ENCODE data around the gene BOC. TPM values are rescaled to one million over a fixed set of nuclear protein-coding genes. Genes with fewer than 3 reads are reported as not detected.

Gene BOC
- total and polyA plus RNA-seq, 2 of the 13 experiments (the other 11 are each of a cell fraction or from before 2014, with no cell fraction given) = 0.04 TPM; not detected in 1

- no peak overlapping the region for H3K9ac ChIP-seq (ENCODE audit: insufficient read depth, low read depth, low read length)
- intact Hi-C loops (cut with micrococcal nuclease; ENCODE audit: unreplicated experiment) = no loop called here
- POLR2A ChIA-PET = no interaction called here
- in situ Hi-C loops (cut with HindIII; ENCODE audit: extremely low pct_ligation_motif_present, low pct_unique_long_range_greater_than_20kb) = no loop called here
- no peak overlapping the region for H3K4me2 ChIP-seq (ENCODE audit: low read depth, low read length)
- ATAC-seq = no peak
- no peaks in the 10 kb centered on the region for H3K4me1 ChIP-seq (ENCODE audit: insufficient read depth, low read length)
- H2AFZ ChIP-seq (ENCODE audit: low read length) = no peak overlapping the region
- H4K20me1 ChIP-seq (ENCODE audit: insufficient read depth, low read length) = no peaks in the 10 kb centered on the region
- 14% methylated on average over 7 of the region's 7 CpGs for WGBS (ENCODE audit: low lambda C conversion rate)
- DNase-seq (ENCODE audit: low spot score) = no peak
- H3K79me2 ChIP-seq (ENCODE audit: insufficient read depth, low read length) = no peaks in the 10 kb centered on the region
- H3K36me3 ChIP-seq (replicated peaks in 1 of 2; ENCODE audit: control insufficient read depth in 1 of 2, insufficient read depth in 2 of 2, low read length in 2 of 2) = no peaks in the 10 kb centered on the region
- no peak for TF ChIP-seq RNF219 (CRISPR knock-in tag; IDR thresholded peaks at IDR 0.05)
- CTCF ChIA-PET (ENCODE audit: low intra/inter-chr PET ratio, low total read pairs) = no interaction called here
- BruUV-seq (replicated peaks) = no TSS peak
- no peak overlapping the region for H3K4me3 ChIP-seq (replicated peaks in 1 of 3; ENCODE audit: insufficient read depth in 1 of 3, low read depth in 2 of 3, low read length in 3 of 3)
- peaks cover 1 to 26% of the 10 kb centered on the region in 2 experiments; a peak in 3 of 5 replicates for H3K27me3 ChIP-seq (ENCODE audit: control insufficient read depth in 1 of 2, insufficient read depth in 2 of 2, low read length in 2 of 2)
- H3K9me3 ChIP-seq (ENCODE audit: low read length) = no peaks in the 10 kb centered on the region
- FAIRE-seq = no peak
- H3K27ac ChIP-seq (ENCODE audit: extremely low read length, insufficient read depth, low read length) = no peak overlapping the region
These were observed 30.8 kb downstream of the BOC start for GRCh38 chr3:113242096-113242581.

DNA sequence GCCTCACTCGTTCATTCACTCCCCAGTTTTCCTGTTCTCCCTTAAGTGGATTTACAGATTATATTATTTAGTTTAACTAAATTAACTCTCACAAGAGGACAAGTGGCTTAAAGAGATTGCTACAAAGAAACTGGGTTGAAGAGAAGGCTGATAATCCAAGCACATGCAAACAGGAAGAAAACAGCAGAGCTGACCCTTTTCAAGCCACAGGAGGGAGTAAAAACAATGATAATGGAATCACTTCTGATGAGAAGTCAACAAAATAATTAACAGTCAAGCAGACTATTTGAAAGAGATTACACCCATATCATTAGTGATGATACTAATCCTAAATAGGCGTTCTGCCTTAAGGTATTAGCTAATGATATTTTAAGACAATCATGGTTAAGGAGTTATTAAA is 31.7 kb downstream of the BOC start:
- Histone ChIP-seq H3K9me3 (ENCODE audit: low read length) (no peaks in the 10 kb centered on the region), H3K36me3 (replicated peaks in 1 of 2; ENCODE audit: control insufficient read depth in 1 of 2, insufficient read depth in 2 of 2, low read length in 2 of 2) (no peaks in the 10 kb centered on the region), H2AFZ (ENCODE audit: low read length) (no peak overlapping the region), H3K4me1 (ENCODE audit: insufficient read depth, low read length) (no peaks in the 10 kb centered on the region), H3K4me3 (replicated peaks in 1 of 3; ENCODE audit: insufficient read depth in 1 of 3, low read depth in 2 of 3, low read length in 3 of 3) (no peak overlapping the region), H3K79me2 (ENCODE audit: insufficient read depth, low read length) (no peaks in the 10 kb centered on the region), H3K4me2 (ENCODE audit: low read depth, low read length) (no peak overlapping the region), H3K27ac (ENCODE audit: extremely low read length, insufficient read depth, low read length) (no peak overlapping the region), H3K9ac (ENCODE audit: insufficient read depth, low read depth, low read length) (no peak overlapping the region), H3K27me3 (ENCODE audit: control insufficient read depth in 1 of 2, insufficient read depth in 2 of 2, low read length in 2 of 2) (peaks cover 3 to 22% of the 10 kb centered on the region in 2 experiments; a peak in 4 of 5 replicates), H4K20me1 (ENCODE audit: insufficient read depth, low read length) (no peaks in the 10 kb centered on the region)
- no TSS peak for BruUV-seq (replicated peaks)
- WGBS (ENCODE audit: low lambda C conversion rate) = 4% methylated on average over 2 of the region's 2 CpGs
- ChIA-PET POLR2A (no interaction called here), CTCF (ENCODE audit: low intra/inter-chr PET ratio, low total read pairs) (no interaction called here)
- DNase-seq (ENCODE audit: low spot score) = no peak
- in situ Hi-C loops (cut with HindIII; ENCODE audit: extremely low pct_ligation_motif_present, low pct_unique_long_range_greater_than_20kb) = no loop called here
- FAIRE-seq = no peak
- TF ChIP-seq ARNTL (CRISPR knock-in tag; IDR thresholded peaks at IDR 0.05) (no peak), CBX1 (IDR thresholded peaks at IDR 0.05; ENCODE audit: low read depth) (no peak), MBD4 (IDR thresholded peaks at IDR 0.05; ENCODE audit: borderline replicate concordance, low read length) (no peak), ZBTB42 (CRISPR knock-in tag; IDR thresholded peaks at IDR 0.05) (no peak), ZNF788 (CRISPR knock-in tag; IDR thresholded peaks at IDR 0.05; ENCODE audit: borderline replicate concordance) (no peak), BRCA1 (CRISPR knock-in tag; IDR thresholded peaks at IDR 0.05) (no peak), SIX4 (CRISPR knock-in tag; IDR thresholded peaks at IDR 0.05) (no peak), ZNF34 (CRISPR knock-in tag; IDR thresholded peaks at IDR 0.05; ENCODE audit: borderline replicate concordance) (no peak), RBAK (CRISPR knock-in tag; IDR thresholded peaks at IDR 0.05) (no peak), SP1 (IDR thresholded peaks at IDR 0.05) (no peak), SP1 (CRISPR knock-in tag; IDR thresholded peaks at IDR 0.05) (no peak), ZNF326 (CRISPR knock-in tag; IDR thresholded peaks at IDR 0.05; ENCODE audit: borderline replicate concordance) (no peak)
- TF ChIP-seq, protein P1, sequence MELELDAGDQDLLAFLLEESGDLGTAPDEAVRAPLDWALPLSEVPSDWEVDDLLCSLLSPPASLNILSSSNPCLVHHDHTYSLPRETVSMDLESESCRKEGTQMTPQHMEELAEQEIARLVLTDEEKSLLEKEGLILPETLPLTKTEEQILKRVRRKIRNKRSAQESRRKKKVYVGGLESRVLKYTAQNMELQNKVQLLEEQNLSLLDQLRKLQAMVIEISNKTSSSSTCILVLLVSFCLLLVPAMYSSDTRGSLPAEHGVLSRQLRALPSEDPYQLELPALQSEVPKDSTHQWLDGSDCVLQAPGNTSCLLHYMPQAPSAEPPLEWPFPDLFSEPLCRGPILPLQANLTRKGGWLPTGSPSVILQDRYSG (CRISPR knock-in tag; IDR thresholded peaks at IDR 0.05) = no peak
- TF ChIP-seq, protein P2, sequence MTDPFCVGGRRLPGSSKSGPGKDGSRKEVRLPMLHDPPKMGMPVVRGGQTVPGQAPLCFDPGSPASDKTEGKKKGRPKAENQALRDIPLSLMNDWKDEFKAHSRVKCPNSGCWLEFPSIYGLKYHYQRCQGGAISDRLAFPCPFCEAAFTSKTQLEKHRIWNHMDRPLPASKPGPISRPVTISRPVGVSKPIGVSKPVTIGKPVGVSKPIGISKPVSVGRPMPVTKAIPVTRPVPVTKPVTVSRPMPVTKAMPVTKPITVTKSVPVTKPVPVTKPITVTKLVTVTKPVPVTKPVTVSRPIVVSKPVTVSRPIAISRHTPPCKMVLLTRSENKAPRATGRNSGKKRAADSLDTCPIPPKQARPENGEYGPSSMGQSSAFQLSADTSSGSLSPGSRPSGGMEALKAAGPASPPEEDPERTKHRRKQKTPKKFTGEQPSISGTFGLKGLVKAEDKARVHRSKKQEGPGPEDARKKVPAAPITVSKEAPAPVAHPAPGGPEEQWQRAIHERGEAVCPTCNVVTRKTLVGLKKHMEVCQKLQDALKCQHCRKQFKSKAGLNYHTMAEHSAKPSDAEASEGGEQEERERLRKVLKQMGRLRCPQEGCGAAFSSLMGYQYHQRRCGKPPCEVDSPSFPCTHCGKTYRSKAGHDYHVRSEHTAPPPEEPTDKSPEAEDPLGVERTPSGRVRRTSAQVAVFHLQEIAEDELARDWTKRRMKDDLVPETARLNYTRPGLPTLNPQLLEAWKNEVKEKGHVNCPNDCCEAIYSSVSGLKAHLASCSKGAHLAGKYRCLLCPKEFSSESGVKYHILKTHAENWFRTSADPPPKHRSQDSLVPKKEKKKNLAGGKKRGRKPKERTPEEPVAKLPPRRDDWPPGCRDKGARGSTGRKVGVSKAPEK (CRISPR knock-in tag; IDR thresholded peaks at IDR 0.05; ENCODE audit: borderline replicate concordance) = no peak
- no peak for ATAC-seq
- intact Hi-C loops (cut with micrococcal nuclease; ENCODE audit: unreplicated experiment) = no loop called here

Data from HepG2 (cell line).